ENCODE data around the gene GEN1.

GEN1 gene

GRCh38 chr2:17753803-17754663, at the start of gene GEN1, which contains the start of gene SMC6:
TSS of gene GEN1 (plus strand) at chr2:17754138. CDS start at chr2:17759944, 5,806 bp downstream.
TSS of gene SMC6 (minus strand) at chr2:17753810. CDS start at chr2:17745946, 7,864 bp downstream.
- peak; percentile 93 for DNase-seq

DNA sequence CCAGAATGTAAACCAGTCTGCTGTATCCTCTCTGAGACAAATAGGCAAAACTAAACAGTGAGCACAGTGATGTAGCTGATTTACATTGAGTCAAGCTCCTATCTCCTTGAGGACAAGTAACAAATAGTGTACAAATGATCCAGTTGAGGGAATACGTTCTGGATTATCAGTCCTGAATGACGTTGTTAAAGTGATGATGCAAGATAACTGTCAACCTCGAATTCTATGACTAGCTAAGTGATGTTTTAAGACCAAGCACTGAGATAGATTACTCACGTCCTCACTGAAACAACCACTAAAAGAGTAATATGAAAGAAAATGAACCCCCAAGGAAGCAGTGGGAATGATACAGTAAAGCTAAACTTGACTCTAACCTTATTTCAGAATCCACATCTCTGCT, 47.1 kb upstream of the GEN1 start:
- DNase-seq, result no peak

DNA sequence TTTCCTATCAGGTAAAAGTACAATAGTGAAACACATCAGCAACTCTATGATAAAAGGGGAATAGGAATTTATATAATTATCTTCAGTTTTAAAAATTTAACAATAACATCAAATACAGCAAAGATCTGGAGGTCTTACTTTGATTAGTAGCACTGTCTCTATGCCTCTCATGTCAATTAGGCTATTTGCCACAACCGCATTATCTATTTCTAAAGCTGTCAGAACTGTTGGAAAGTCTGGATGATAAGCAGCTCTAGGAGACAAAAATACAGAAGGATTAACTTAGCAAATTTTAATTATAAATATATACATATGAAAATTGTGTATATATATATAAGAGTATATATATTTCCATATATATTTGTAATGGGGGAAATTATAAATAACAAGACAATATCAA, 45.4 kb upstream of the GEN1 start:
- no peak for DNase-seq

GRCh38 chr2:17709897-17710296, 44.0 kb upstream of the GEN1 start:
- no peak for DNase-seq

DNA sequence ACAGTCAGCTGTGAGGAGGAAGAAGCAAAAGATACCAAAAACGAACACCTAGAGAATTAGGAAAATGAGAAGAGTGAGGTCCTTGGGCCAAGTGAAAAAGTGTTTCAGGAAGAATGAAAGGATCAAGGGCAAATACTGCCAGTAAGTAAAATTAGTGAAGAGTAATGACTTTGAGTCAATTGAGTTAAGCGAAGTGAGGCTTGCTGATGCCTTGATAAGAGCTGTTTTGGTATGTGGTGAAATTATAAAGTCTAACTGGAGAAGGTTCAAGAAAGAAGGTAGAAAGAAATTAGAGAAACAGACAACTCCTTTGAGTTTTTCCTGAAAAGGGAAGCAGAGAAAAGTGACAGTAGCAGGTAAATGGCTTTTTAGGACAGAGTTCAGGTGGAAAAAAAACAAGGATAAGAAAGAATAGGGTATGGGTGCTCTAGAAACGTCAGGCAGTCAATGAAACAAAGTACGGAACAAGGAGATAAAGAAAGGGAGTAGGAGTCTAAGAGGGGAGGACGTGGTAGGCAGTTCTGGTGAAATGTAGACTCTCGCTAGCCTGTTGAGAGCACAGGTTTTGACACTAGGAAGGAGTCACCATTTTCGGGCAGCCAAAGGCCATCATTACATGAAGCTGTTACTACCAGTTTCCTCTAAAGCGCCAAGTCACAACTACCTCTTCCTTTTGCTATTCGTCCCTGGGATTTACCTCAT, 43.2 kb upstream of the GEN1 start:
- DNase-seq, result no peak

GRCh38 chr2:17713291-17713690, 40.6 kb upstream of the GEN1 start:
- DNase-seq, result no peak

DNA sequence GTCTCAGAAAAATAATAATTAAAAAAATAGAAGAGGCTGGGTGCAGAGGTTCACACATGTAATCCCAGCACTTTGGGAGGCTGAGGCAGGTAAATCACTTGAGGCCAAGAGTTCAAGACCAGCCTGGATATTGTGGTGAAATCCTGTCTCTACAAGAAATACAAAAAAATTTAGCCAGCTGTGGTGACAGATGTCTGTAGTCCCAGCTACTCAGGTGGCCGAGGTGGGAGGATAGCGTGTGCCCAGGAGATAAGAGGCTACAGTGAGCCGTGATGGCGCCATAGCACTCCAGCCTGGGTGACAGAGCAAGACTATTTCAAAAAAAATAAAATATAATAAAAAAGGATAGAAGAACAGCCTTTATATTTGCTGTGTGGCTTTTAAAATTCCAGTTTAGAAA, 36.3 kb upstream of the GEN1 start:
- DNase-seq, result no peak

GRCh38 chr2:17718689-17719088, 35.2 kb upstream of the GEN1 start:
- DNase-seq, result no peak

DNA sequence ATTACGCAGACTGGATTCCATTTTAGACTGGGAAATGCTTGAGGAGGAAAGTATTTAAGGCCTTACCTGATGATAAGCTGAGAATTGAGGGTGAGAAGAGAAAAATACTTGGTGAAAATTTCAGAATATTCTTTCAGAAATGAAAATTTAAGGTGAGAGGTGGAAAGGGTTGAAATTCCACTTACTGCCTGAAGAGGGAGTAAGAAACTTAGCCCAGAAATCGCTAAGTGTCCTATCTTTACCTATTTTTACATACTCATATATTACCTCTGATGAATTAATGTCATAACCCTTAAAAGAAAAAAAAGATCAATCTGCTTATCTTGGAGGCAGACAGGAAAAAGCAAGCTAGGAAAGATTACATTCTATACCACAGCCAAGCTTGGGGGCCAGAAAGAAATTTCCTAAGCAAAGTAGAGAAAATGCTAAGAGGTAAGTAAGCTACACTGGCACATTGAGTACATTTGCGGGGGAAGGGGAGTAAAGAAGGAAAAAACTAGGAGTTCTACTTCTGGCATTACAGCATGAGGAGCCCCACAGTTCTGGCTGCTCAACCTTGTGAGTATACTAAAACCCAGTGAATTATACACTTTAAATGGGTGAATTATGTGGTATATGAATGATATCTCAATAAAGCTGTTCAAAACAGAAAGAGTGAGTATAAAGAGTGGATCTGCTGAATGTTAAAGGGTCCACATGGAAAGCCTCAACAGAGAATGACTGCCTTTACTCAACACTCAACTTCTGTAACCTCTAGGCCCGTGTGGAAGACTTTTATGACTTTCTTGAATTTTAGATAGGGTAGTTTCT, 34.2 kb upstream of the GEN1 start:
- DNase-seq, result no peak

DNA sequence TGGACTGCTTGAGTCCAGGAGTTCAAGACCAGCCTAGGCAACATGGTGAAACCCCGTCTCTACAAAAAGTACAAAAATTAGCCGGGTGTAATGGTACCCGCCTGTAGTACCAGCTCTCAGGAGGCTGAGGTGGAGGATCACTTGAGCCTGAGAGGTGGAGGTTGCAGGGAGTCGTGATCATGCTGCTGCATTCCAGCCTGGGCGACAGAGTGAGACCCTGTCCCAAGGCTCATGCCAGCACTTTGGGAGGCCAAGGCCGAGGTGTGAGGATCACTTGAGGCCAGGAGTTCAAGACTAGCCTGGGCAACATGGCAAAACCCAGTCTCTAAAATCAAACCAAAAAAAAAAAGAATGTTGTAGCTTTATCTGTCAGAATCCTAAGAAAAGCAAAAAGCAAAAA, 25.7 kb upstream of the GEN1 start:
- DNase-seq, result no peak

GRCh38 chr2:17729880-17730279, 24.1 kb upstream of the GEN1 start:
- no peak for DNase-seq

DNA sequence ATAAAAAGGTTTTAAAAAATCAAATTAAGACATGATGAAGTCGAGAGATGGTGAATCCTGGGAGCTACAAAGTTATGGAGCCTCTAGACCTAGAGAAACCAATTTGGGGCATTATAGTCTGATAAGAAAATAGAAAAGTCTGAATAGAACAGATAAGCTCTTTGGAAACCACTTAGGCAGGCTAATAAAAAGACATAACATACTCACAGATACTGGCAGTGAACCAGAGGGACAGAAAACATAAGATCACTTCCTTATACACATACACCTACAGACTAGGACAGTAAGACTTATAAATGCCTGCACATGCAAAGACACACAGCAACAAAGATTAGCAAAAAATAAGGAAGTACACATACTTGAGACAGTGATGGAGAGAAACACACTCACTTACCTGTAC, 20.3 kb upstream of the GEN1 start:
- DNase-seq, result no peak

GRCh38 chr2:17735864-17736263, 18.1 kb upstream of the GEN1 start:
- no peak for DNase-seq

- DNase-seq, result no peak
Measured at GRCh38 chr2:17736989-17737388, 16.9 kb upstream of the GEN1 start.

DNA sequence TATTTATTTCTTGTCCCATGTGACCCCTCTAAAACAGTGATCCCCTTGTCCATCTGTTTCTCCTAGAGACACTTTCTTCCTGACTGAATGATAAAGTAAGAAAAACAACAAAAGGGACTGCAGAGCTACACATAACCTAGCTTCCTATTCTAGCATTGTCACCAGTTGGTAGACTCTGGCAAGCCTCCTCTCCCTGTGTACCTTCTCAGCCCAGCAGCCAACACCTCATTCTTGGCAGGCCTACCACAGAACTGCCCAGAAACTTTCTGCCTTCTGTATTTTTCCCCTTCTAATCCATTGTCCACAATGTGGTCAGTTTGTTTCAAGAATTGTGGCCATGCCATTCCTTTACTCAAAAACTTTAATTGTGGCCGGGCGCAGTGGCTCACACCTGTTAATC, 13.7 kb upstream of the GEN1 start:
- DNase-seq, result no peak

DNA sequence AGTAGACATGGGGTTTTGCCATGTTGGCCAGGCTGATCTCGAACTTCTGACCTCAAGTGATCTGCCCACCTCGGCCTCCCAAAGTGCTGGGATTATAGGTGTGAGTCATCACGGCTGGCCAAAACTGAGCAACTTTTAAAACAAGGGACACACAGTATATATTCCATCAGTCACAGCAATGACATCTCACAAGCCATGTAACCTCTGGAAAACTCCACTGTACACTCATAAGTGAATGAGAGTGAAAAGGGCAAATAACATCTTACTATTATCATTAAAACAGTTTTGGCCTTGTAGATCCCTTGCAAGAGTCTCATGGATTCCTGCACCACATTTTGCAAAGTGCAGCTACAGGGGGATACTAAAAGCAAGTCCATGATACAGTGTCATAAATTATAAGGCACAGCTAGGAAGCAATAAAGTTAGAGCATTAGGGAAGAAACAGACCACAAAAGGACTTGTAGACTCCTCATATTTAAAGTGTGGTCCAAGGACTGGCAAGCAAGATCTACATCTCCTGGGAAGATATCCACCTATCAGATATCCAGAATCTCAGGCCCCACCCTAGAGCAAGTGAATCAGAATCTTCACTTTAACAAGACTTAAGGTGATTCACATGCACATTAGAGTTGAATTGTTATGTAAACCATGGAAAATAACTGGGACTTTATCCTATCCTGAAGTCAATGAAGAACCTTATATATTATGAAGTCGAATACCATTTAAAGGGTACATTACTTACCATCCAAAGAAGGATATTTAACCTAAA, 6.1 kb upstream of the GEN1 start:
- DNase-seq, result no peak

- no peak for DNase-seq
Measured at GRCh38 chr2:17748745-17749144, 5.2 kb upstream of the GEN1 start.

DNA sequence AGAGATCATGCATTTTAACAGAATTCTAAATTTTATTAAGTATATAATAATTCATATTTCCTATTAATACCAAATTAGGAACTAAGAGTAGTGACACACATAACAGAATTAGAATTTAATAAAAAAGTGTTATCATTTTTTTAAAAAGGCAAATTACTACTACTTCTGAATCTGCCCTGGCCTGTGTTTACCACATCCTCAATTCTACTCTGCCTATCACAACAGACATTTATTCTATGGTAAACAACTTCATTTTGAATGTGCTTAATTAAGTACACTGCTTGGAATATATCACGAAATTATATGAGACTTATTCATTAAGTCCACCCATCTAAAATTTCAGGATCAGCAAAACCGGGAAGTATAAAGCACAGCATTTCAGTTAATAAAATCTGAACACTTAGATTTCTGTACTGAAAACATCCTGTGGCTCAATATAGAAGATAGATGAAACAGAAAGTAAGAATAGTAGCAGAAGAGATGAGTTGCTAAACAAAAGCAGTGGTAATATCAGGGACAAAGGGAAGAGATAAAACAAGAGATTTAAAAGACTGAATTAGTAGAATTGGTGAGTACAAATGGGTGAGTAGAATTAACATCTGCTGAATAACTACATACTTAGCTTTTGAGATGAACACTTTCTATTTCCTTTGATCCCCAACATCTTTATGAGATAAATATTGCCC, 4.0 kb upstream of the GEN1 start:
- DNase-seq, result no peak

GRCh38 chr2:17752246-17752645, 1.7 kb upstream of the GEN1 start:
- no peak for DNase-seq

GRCh38 chr2:17752892-17753802, 791 bp upstream of the GEN1 start:
- DNase-seq, result no peak

Data from stimulated activated CD8-positive, alpha-beta memory T cell treated with anti-CD3 and anti-CD28 coated beads, Interleukin-4, amount 100 ng/mL, for 48 hours (primary cell).